Large intestine (tissue), 3 donors: ENCODE results near the gene PIP4K2B. TPM values are rescaled to one million over a fixed set of nuclear protein-coding genes. Genes with fewer than 3 reads are reported as not detected.

Source experiments
- DNase-seq, 2 donors: peaks; one replicate each; pipeline versions ENCODE4 v3.0.0 to v3.0.0-alpha.2; 2013
- H3K27ac ChIP-seq: one replicate; pipeline ENCODE4 v1.5.1; 2013; ENCODE audit warnings: low read length
- H3K27me3 ChIP-seq: 2 replicates; pipeline ENCODE4 v1.6.1; 2013; ENCODE audit warnings: low read length; ENCODE audit not compliant: control insufficient read depth, insufficient read depth
- H3K36me3 ChIP-seq: 2 replicates; pipeline ENCODE4 v1.6.1; 2013; ENCODE audit warnings: low read length; ENCODE audit not compliant: control insufficient read depth, insufficient read depth
- H3K4me1 ChIP-seq: one replicate; pipeline ENCODE4 v1.6.1; 2013; ENCODE audit warnings: low read length; ENCODE audit not compliant: control insufficient read depth, insufficient read depth
- H3K4me3 ChIP-seq: one replicate; pipeline ENCODE4 v1.5.1; 2013; ENCODE audit warnings: low read length
- H3K9me3 ChIP-seq: one replicate; pipeline ENCODE4 v1.6.1; 2013; ENCODE audit warnings: mild to moderate bottlenecking, low read depth, low read length, moderate library complexity; ENCODE audit not compliant: control insufficient read depth
- WGBS: methylation state at CpG from one replicate; pipeline ENCODE4 v1.1.5; 2013; ENCODE audit warnings: low lambda C conversion rate; ENCODE audit not compliant: insufficient coverage; 5-methylcytosine and 5-hydroxymethylcytosine counted together
- polyA plus RNA-seq: library from polyadenylated mRNA; unstranded; fragments of 120-200 nt; gene quantifications from one replicate; pipeline ENCODE4 v1.2.1, GENCODE V29; 2013

PIP4K2B gene
- polyA plus RNA-seq, 1 donor, result 33.4 TPM

- Histone ChIP-seq H3K9me3 (no peaks in the 10 kb centered on the region), H3K4me3 (peak overlapping the region; percentile 81), H3K4me1 (peaks cover 27% of the 10 kb centered on the region), H3K27ac (peak overlapping the region; percentile 85), H3K27me3 (peaks cover 9% of the 10 kb centered on the region), H3K36me3 (peaks cover 23% of the 10 kb centered on the region)
- DNase-seq, result peak; percentile 87
- WGBS, result no CpG with 5 or more reads among the region's 44 CpGs
These were observed 47.5 kb downstream of the PIP4K2B start for GRCh38 chr17:38751808-38752307.

DNA sequence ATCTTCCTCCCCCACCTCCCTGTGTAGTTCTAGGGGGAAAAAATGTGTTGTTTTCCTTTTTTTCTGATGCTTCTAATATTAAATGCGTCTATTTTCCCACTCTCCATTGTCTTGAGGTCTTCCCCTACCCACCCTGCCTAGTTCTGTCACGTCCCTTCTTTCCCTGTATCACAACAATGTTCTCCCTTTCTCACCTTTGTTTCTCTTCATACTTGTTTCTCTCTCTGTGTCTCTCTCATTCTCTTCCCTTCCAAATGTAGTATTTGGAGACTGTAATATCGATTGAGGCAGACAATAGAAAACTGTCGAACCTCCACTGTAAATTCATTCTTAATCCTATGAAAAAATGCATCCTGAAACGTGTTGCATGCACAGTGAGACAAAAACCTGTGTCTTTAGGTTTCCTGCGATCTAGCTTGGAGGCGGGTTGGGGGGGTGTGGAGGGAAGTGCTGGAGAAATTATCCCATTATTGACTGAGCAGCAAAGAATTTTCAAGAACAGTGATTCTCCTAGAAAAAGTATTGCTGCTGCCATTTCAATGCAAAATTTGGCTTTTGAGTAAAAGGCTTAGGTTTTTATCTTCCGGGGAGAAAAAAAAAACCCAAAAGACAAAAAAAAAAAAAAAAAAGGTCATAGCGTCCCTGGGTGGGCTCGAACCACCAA lies 48.1 kb downstream of the PIP4K2B start:
- Histone ChIP-seq H3K36me3 (peaks cover 18% of the 10 kb centered on the region), H3K4me1 (peaks cover 33% of the 10 kb centered on the region), H3K27ac (peak overlapping the region; percentile 85), H3K9me3 (no peaks in the 10 kb centered on the region), H3K27me3 (peaks cover 9% of the 10 kb centered on the region), H3K4me3 (peak overlapping the region; percentile 81)
- no peak for DNase-seq
- 0% methylated on average over 1 of the region's 10 CpGs for whole genome bisulfite sequencing

DNA sequence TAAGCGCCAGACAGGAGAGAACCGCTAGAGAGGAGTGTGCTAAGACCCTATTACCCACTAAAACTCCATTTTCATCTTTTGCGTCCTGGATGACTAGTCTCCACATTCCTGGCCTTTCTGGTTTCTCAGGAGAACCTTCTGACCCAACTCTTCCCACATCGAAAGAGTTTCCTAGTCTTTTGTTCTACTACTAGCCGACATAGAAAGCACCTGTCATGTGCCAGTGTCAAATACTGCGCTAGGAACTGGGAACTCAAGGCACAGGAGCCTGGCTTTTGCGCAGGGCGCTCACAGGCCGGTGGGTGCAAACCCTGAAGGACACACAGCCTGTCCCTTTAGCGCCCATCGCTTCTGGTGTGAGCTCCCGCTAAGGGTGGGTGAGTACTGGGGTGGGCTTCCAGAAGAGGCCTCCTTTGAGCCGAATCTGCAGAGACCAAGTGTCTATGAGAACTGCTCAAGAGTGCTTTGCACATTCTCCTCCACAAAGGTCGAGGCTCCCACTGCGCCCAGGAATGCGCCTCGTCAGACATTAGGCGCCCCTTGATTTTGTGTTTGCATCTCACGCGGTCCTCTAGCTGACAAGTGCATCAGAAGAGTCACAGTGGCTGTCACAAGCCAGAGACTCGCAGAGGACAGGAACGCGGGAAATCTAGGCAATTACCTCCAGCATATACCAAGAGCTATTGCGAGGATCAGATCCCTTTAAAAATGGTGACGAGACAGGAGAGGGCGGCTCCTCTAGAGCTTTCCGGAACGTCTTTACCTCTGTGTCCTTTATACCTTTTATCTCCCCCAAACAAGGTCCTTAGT lies 48.8 kb downstream of the PIP4K2B start:
- 4% methylated on average over 9 of the region's 28 CpGs for WGBS
- no peaks in the 10 kb centered on the region for H3K9me3 ChIP-seq
- H3K27me3 ChIP-seq, result peaks cover 9% of the 10 kb centered on the region
- peak overlapping the region; percentile 81 for H3K4me3 ChIP-seq
- peak overlapping the region; percentile 85 for H3K27ac ChIP-seq
- peak in 1 of 2 donors; percentile 49 for DNase-seq
- H3K36me3 ChIP-seq, result peaks cover 11% of the 10 kb centered on the region
- peaks cover 40% of the 10 kb centered on the region for H3K4me1 ChIP-seq

- Histone ChIP-seq H3K4me1 (peaks cover 44% of the 10 kb centered on the region), H3K4me3 (peak overlapping the region; percentile 81)
- no CpG with 5 or more reads among the region's 12 CpGs for WGBS
These were observed 49.4 kb downstream of the PIP4K2B start for GRCh38 chr17:38750044-38750311.

DNA sequence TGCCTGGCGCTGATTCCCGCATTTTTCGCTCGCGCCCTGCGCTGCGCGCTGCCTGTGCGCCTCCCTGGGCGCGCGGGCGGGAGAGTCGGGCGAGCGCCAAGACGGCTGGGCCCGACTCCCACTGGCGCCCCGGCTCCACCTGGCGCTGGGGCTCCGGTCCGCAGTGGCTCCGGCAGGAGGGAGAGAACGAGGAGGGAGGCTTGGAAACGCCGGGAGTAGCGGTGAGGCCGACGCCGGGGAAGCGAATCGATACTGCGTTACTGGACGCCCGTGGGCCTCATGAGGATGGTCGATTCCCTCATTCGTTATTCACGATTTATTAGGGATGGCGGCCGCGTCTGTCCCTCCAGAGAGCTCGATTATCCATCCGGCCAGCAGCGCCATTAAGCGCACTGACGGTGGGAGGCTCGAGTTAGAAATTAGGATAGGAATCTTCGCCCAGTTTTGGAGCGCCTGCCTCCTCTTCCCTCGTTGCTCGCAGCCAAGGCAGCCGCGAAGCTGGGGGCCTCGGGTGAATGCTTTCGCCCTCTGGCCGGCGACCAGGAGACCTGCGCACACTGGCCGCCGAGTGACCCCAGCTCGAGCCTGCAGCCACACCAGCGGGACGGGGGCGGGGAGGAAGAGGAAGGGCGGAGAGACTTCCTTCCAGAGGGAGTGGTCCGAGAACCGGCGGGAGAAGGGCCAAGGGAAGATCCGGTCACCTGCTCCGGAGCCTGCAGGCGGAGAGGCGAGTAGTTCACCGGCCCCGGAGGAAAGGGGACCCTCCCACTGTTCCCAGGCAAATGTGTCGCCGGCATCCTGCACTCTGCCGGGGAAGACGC lies 49.9 kb downstream of the PIP4K2B start:
- Histone ChIP-seq H3K9me3 (no peaks in the 10 kb centered on the region), H3K27ac (peak overlapping the region; percentile 75), H3K27me3 (peaks cover 9% of the 10 kb centered on the region), H3K4me3 (peak overlapping the region; percentile 81), H3K4me1 (peaks cover 47% of the 10 kb centered on the region), H3K36me3 (peaks cover 3% of the 10 kb centered on the region)
- WGBS, result no CpG with 5 or more reads among the region's 79 CpGs
- DNase-seq, result peak in 1 of 2 donors; percentile 82

More at GRCh38 chr17:38750044-38750311, 49.4 kb downstream of the PIP4K2B start:
- no peak for DNase-seq
- peak overlapping the region; percentile 75 for H3K27ac ChIP-seq
- peaks cover 9% of the 10 kb centered on the region for H3K27me3 ChIP-seq
- no peaks in the 10 kb centered on the region for H3K9me3 ChIP-seq
- peaks cover 8% of the 10 kb centered on the region for H3K36me3 ChIP-seq

DNA sequence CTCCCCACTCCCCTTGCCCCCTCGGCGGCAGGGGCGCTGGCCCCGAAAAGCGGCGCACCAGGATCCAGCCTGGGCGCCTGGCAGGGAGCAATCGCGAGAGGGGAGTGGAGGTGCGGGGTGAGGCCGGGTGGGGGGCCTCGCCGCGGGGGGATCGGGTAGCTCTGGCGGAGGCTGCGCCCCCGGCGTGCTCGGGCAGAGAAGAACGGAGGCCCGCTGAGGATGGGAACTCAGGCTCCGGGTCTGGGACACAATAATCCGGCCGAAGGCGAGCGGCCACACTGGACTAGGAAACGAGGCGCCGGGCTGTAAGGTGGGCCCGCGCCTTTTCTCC lies 50.5 kb downstream of the PIP4K2B start:
- no peak for DNase-seq
- Histone ChIP-seq H3K36me3 (peaks cover 2% of the 10 kb centered on the region), H3K27me3 (peaks cover 9% of the 10 kb centered on the region), H3K9me3 (no peaks in the 10 kb centered on the region), H3K27ac (peak overlapping the region; percentile 75), H3K4me3 (peak overlapping the region; percentile 81), H3K4me1 (peaks cover 48% of the 10 kb centered on the region)
- no CpG with 5 or more reads among the region's 32 CpGs for WGBS

- H3K27me3 ChIP-seq, result peaks cover 9% of the 10 kb centered on the region
These were observed 51.0 kb downstream of the PIP4K2B start, which contains the start of gene PCGF2 for GRCh38 chr17:38748149-38748891. Gene PCGF2 (minus strand): TSS chr17:38748336. CDS start chr17:38740402, 7,934 bp downstream.

GRCh38 chr17:38747463-38748148 lies 51.8 kb downstream of the PIP4K2B start:
- H3K27ac ChIP-seq, result peak overlapping the region; percentile 87
- no CpG with 5 or more reads among the region's 64 CpGs for WGBS
- H3K9me3 ChIP-seq, result no peaks in the 10 kb centered on the region
- peak overlapping the region; percentile 81 for H3K4me3 ChIP-seq
- peaks cover 57% of the 10 kb centered on the region for H3K4me1 ChIP-seq
- H3K36me3 ChIP-seq, result no peaks in the 10 kb centered on the region
- peaks cover 9% of the 10 kb centered on the region for H3K27me3 ChIP-seq
- peak in 1 of 2 donors; percentile 48 for DNase-seq

More at GRCh38 chr17:38748149-38748891, 51.0 kb downstream of the PIP4K2B start, which contains the start of gene PCGF2:
- peak; percentile 85 to 86 for DNase-seq
- Histone ChIP-seq H3K27ac (peak within 1 kb of the TSS; percentile 87), H3K36me3 (no peaks in the 10 kb centered on the region), H3K4me1 (peaks cover 50% of the 10 kb centered on the region), H3K4me3 (peak within 1 kb of the TSS; percentile 81), H3K9me3 (no peaks in the 10 kb centered on the region)
- no CpG with 5 or more reads among the region's 47 CpGs for WGBS

GRCh38 chr17:38746849-38747462 lies 52.4 kb downstream of the PIP4K2B start:
- Histone ChIP-seq H3K4me1 (peaks cover 63% of the 10 kb centered on the region), H3K27ac (peak overlapping the region; percentile 87), H3K4me3 (peak overlapping the region; percentile 81), H3K36me3 (no peaks in the 10 kb centered on the region), H3K9me3 (no peaks in the 10 kb centered on the region), H3K27me3 (peaks cover 9% of the 10 kb centered on the region)
- no CpG with 5 or more reads among the region's 21 CpGs for WGBS
- no peak for DNase-seq
